ENCODE data around the gene TMPRSS9.

Gene TMPRSS9

DNA sequence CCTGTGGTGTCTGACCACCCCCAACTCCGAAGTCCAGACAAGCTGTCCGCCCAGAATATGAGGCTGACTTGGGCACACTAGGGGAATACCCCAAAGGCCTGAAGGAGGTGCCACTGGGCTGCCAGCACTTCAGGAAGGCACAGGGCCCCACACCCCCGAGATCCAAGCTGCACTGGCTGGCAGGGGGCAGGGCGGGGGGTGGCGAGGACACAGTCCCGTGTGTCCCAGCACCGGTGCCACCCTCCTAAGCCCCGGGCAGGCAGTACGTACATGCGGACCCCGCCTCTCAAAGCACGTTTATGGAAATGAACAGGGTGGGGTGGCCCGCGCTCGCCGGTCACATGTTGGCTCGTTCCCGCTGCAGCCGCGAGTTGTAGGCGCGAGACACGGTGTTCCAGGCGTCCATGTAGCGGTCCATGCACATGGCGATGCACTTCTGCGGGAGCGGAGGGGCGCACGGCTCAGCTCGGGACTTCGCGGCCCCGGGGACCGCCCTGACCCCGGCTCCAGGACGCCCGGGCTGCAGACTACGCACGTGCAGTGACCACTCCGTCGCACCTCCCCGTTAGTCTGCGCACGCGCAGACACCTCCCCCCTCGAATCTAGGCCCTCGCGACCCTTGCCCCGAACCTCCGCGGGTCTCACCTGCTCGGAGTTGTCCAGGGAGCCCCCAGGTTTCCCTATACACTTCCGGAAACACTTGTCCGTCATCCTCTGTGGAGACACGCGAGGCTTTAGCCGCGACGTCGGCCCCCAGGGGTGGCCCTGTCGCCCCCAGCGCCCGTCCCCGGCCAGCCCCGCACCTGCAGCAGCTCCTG, 66.8 kb downstream of the TMPRSS9 start:
- Histone ChIP-seq H3K4me1 (ENCODE audit: control insufficient read depth in 1 of 2, insufficient read depth in 2 of 2, low read length in 2 of 2) (peaks cover 7 to 28% of the 10 kb centered on the region in 2 donors), H3K27me3 (ENCODE audit: control insufficient read depth in 1 of 2, insufficient read depth in 2 of 2, low read length in 2 of 2) (no peaks in the 10 kb centered on the region), H3K27ac (ENCODE audit: low read depth, low read length) (peak overlapping the region; percentile 85), H3K4me3 (ENCODE audit: low read depth in 1 of 2, low read length in 2 of 2) (peak overlapping the region; percentile 93 to 96), H3K36me3 (ENCODE audit: control insufficient read depth in 1 of 2, insufficient read depth in 2 of 2, low read length in 2 of 2) (peaks cover 5 to 12% of the 10 kb centered on the region in 2 donors), H3K9ac (ENCODE audit: low read depth in 1 of 2, low read length in 2 of 2) (peak overlapping the region; percentile 58 to 85), H3K9me3 (ENCODE audit: control insufficient read depth in 1 of 2, low read length in 2 of 2) (no peaks in the 10 kb centered on the region)

DNA sequence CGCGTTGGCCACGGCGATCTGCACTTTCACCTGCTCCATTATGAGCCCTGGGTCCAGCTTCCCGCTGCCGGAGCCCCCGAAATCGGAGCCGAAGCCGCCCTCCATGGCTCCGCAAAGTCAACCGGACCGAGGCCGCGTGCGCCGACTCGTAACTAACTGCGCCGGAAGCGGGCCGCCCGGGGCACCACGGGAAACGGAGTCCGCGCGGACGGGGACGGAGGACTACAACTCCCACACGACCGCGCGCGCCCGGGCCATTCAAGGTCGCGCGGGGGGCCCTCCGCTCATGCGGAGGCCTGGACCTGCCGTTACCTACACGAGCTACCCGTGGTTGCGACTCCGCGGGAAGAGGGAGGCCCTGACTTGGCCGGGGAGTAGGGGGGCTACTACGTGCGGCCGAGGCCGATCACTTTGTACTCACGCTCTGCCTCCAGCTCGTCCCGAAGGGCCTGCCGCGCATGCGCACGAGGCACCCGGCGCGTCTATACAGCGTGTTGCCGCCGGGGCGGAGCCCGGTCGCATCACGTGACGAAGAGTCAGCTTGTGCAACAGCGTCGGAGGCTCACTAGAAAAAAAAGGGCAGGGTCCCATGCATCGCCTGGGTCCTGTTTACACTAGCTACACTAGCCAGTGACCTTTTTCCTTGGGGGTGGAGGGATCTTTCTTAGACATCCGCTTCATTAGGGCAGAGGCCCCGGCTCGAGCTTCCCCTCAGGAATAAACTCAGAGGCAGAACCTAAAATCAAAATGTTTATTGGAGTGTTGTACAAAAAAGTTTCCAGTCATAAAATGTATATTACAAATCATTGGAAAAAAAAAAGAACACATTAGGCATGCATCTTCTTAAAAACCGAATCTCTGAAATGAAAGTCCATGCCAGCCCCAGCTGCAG, 67.6 kb downstream of the TMPRSS9 start, which contains the start of gene TIMM13:
Gene TIMM13 (minus strand): TSS at position 158 of the 892 bp plus-strand sequence. CDS start 53 bp downstream, at position 105.
- H3K4me1 ChIP-seq (ENCODE audit: control insufficient read depth in 1 of 2, insufficient read depth in 2 of 2, low read length in 2 of 2): peaks cover 7 to 28% of the 10 kb centered on the region in 2 donors

DNA sequence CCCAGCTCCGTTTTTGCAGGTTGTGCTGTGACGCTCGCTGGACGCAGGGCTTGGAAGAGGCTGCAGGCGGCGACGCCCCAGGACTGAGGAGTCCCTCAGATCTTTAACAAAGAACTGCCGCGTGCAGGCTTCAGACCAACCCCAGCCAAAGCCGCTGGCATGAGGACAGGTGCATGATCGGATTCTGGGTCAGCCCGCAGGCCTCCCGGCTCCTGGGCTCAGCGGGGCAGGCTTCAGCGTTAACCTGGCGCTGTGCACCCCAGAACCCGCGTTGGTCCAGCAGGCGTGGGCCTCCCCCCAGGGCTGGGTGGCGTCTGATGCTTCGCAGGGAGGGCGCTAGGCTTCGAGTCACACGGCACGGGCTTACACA, 68.2 kb downstream of the TMPRSS9 start:
- Histone ChIP-seq H3K4me3 (ENCODE audit: low read depth in 1 of 2, low read length in 2 of 2) (peak overlapping the region; percentile 93 to 96), H3K27ac (ENCODE audit: low read depth, low read length) (peak overlapping the region; percentile 85), H3K27me3 (ENCODE audit: control insufficient read depth in 1 of 2, insufficient read depth in 2 of 2, low read length in 2 of 2) (no peaks in the 10 kb centered on the region), H3K9ac (ENCODE audit: low read depth in 1 of 2, low read length in 2 of 2) (peak overlapping the region; percentile 58 to 85), H3K36me3 (ENCODE audit: control insufficient read depth in 1 of 2, insufficient read depth in 2 of 2, low read length in 2 of 2) (peaks cover 5 to 16% of the 10 kb centered on the region in 2 donors), H3K4me1 (ENCODE audit: control insufficient read depth in 1 of 2, insufficient read depth in 2 of 2, low read length in 2 of 2) (peaks cover 7 to 28% of the 10 kb centered on the region in 2 donors), H3K9me3 (ENCODE audit: control insufficient read depth in 1 of 2, low read length in 2 of 2) (no peaks in the 10 kb centered on the region)

More for the DNA sequence above, 67.6 kb downstream of the TMPRSS9 start, which contains the start of gene TIMM13:
- no peaks in the 10 kb centered on the region for H3K27me3 ChIP-seq (ENCODE audit: control insufficient read depth in 1 of 2, insufficient read depth in 2 of 2, low read length in 2 of 2)
- H3K27ac ChIP-seq (ENCODE audit: low read depth, low read length): peak within 1 kb of the TSS; percentile 85
- peaks cover 5 to 16% of the 10 kb centered on the region in 2 donors for H3K36me3 ChIP-seq (ENCODE audit: control insufficient read depth in 1 of 2, insufficient read depth in 2 of 2, low read length in 2 of 2)
- H3K4me3 ChIP-seq (ENCODE audit: low read depth in 1 of 2, low read length in 2 of 2): peak within 1 kb of the TSS; percentile 93 to 96
- H3K9me3 ChIP-seq (ENCODE audit: control insufficient read depth in 1 of 2, low read length in 2 of 2): no peaks in the 10 kb centered on the region
- H3K9ac ChIP-seq (ENCODE audit: low read depth in 1 of 2, low read length in 2 of 2): peak within 1 kb of the TSS; percentile 58 to 85

DNA sequence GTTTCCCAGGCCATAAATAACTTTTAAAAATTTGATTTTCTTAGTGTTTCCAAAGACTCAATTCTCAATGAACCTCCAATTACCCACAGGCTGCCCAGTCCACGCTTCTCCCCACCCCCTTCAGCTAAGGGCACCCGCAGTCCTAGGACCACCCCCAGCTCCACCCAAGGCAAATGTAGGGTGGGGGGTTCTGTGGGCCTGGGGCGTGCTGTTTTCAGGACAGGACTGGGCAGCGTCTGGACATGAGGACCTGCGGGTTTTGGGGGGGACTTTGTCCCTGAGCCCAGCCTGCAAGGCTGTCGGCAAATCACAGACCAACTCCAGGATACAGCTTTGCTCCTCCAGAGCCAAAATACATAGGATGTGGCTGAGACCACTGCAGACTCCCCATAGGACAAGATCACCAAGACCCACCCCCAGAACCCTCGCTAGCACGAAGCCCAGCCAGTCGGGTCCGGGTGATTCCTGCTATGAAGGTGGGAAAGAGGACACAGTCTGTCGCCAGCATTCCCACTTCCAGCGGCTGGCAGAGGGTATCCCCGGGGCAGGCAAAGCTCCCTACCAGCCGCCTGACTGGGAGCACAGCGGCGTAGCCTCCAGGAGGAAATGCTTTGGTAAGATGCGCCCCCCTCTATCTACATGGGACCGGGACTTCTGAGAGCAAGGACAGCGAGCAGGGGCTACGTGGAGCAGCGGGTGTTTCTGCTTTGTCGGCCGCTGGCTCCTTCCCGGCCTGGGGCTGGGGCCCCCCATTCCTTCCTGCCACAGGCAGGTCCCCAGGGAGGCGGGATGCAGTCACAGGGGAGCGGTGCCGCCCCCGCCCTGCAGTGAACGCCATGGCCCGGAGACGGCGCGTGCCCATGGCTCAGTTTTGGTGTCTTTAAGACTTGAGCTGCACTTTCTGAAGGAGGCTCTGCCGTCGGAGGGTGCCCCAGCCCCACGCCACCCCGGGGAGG, 69.0 kb downstream of the TMPRSS9 start:
- H3K9me3 ChIP-seq (ENCODE audit: control insufficient read depth in 1 of 2, low read length in 2 of 2): no peaks in the 10 kb centered on the region
- H3K27ac ChIP-seq (ENCODE audit: low read depth, low read length): no peak overlapping the region
- H3K27me3 ChIP-seq (ENCODE audit: control insufficient read depth in 1 of 2, insufficient read depth in 2 of 2, low read length in 2 of 2): no peaks in the 10 kb centered on the region
- H3K36me3 ChIP-seq (ENCODE audit: control insufficient read depth in 1 of 2, insufficient read depth in 2 of 2, low read length in 2 of 2): peaks cover 0 to 21% of the 10 kb centered on the region in 2 donors
- peak overlapping the region; percentile 58 to 85 for H3K9ac ChIP-seq (ENCODE audit: low read depth in 1 of 2, low read length in 2 of 2)
- peaks cover 7 to 28% of the 10 kb centered on the region in 2 donors for H3K4me1 ChIP-seq (ENCODE audit: control insufficient read depth in 1 of 2, insufficient read depth in 2 of 2, low read length in 2 of 2)
- H3K4me3 ChIP-seq (ENCODE audit: low read depth in 1 of 2, low read length in 2 of 2): peak overlapping the region; percentile 93 to 96

DNA sequence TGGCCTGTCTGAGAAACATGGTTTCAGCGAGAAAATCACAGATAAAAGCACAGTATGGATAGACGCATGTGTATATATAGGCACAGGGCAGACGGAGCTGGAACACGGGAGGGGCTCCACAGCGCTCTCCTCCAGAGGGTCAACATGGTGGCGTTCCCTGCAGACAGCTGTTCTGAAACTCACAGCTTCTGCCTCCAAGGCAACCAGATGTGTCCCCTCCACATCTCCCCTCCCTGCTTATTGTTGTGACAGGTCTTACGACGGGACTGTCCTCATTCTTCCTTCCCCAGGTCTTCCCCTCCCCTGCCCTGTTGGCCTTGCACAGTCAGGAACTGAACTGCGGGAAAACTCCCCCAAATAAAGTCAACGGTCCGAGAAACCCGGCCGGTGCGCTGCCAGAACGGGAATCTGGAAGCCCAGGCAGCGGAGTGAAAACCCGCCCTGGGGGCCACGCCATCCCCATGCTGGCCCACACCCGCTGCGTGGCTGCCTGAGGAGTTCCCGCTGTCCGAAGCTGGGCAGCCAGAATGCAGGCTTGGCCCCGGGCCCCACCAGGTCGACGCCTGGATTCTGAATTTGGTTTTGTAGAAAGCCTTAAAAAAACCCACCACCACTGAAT, 70.0 kb downstream of the TMPRSS9 start:
- H3K27ac ChIP-seq (ENCODE audit: low read depth, low read length): no peak overlapping the region

DNA sequence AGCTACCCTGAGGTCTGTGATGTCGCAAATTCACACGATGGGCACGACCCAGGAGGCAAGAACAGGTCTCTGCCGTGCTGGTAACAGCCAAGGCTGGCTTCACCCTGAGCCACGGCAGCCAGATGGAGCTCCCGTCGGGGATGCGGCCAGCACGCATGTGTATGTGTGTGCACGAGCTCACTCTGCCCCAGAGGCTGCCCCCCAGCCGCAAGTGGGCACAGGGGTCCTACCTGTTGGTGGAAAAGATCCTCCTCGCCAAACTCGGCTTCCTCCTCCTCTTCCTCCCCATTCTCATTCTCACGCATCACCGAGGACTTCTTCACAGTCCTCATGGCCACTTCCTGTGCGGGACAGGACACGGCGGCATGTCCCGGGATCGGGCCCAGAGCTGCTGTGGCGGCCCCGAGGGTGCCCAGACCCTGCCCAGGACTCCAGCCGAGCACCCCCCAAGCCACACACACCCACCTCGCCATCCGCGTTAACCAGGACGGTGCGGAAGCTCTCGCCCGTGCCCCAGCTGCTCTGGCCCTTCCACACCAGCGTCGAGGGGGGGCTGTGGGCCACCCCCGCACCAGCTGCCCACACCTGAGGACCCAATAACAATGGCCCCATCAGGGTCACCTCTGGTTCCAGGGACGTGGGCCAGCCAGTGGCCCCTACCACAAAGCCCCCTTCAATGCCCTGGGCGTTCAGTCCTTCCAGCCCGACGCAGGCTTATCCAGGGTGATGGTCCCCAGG, 71.4 kb downstream of the TMPRSS9 start:
- no peak overlapping the region for H3K4me3 ChIP-seq (ENCODE audit: low read depth in 1 of 2, low read length in 2 of 2)
- H3K9me3 ChIP-seq (ENCODE audit: control insufficient read depth in 1 of 2, low read length in 2 of 2): no peaks in the 10 kb centered on the region
- H3K36me3 ChIP-seq (ENCODE audit: control insufficient read depth in 1 of 2, insufficient read depth in 2 of 2, low read length in 2 of 2): peaks cover 0 to 32% of the 10 kb centered on the region in 2 donors
- H3K4me1 ChIP-seq (ENCODE audit: control insufficient read depth in 1 of 2, insufficient read depth in 2 of 2, low read length in 2 of 2): peaks cover 2 to 19% of the 10 kb centered on the region in 2 donors
- H3K27ac ChIP-seq (ENCODE audit: low read depth, low read length): no peak overlapping the region
- no peak overlapping the region for H3K9ac ChIP-seq (ENCODE audit: low read depth in 1 of 2, low read length in 2 of 2)
- no peaks in the 10 kb centered on the region for H3K27me3 ChIP-seq (ENCODE audit: control insufficient read depth in 1 of 2, insufficient read depth in 2 of 2, low read length in 2 of 2)

More for the DNA sequence above, 70.0 kb downstream of the TMPRSS9 start:
- Histone ChIP-seq H3K36me3 (ENCODE audit: control insufficient read depth in 1 of 2, insufficient read depth in 2 of 2, low read length in 2 of 2) (peaks cover 0 to 29% of the 10 kb centered on the region in 2 donors), H3K4me3 (ENCODE audit: low read depth in 1 of 2, low read length in 2 of 2) (no peak overlapping the region), H3K9ac (ENCODE audit: low read depth in 1 of 2, low read length in 2 of 2) (no peak overlapping the region), H3K27me3 (ENCODE audit: control insufficient read depth in 1 of 2, insufficient read depth in 2 of 2, low read length in 2 of 2) (no peaks in the 10 kb centered on the region), H3K9me3 (ENCODE audit: control insufficient read depth in 1 of 2, low read length in 2 of 2) (no peaks in the 10 kb centered on the region), H3K4me1 (ENCODE audit: control insufficient read depth in 1 of 2, insufficient read depth in 2 of 2, low read length in 2 of 2) (peaks cover 7 to 28% of the 10 kb centered on the region in 2 donors)

DNA sequence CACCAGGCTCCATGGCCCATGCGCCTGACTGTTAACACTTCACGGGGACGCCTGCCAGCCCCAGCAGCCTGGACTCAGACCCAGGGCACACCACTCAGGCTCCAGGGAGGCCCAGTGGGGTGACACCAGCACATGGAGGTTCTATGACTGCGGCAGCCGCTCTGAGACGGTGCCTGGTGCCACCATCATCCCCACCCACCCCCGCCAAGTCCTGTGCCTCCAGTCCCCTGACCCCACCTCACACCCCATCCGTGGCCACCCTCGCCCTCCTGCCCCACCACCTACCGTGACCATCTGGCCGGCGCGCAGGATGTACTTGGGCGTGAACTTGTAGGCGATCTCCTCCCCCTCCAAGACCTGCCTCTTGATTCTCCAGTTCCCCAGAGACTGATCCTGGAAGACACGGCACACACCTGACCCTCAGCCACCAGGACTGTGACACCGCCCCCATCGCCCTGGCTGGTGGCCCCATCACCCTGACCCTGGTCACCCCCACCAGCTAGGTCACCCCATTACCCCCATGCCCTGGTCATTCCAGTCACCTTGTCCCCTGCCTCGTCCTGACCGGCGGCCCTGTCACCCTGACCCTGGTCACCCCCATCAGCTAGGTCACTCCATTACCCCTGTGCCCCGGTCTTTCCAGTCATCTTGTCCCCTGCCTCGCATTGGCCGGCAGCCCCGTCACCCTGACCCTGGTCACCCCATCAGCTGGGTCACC, 72.2 kb downstream of the TMPRSS9 start:
- Histone ChIP-seq H3K9me3 (ENCODE audit: control insufficient read depth in 1 of 2, low read length in 2 of 2) (no peaks in the 10 kb centered on the region), H3K27ac (ENCODE audit: low read depth, low read length) (no peak overlapping the region), H3K4me1 (ENCODE audit: control insufficient read depth in 1 of 2, insufficient read depth in 2 of 2, low read length in 2 of 2) (peaks cover 0 to 11% of the 10 kb centered on the region in 2 donors), H3K36me3 (ENCODE audit: control insufficient read depth in 1 of 2, insufficient read depth in 2 of 2, low read length in 2 of 2) (peaks cover 0 to 35% of the 10 kb centered on the region in 2 donors), H3K4me3 (ENCODE audit: low read depth in 1 of 2, low read length in 2 of 2) (no peak overlapping the region), H3K9ac (ENCODE audit: low read depth in 1 of 2, low read length in 2 of 2) (no peak overlapping the region), H3K27me3 (ENCODE audit: control insufficient read depth in 1 of 2, insufficient read depth in 2 of 2, low read length in 2 of 2) (no peaks in the 10 kb centered on the region)

DNA sequence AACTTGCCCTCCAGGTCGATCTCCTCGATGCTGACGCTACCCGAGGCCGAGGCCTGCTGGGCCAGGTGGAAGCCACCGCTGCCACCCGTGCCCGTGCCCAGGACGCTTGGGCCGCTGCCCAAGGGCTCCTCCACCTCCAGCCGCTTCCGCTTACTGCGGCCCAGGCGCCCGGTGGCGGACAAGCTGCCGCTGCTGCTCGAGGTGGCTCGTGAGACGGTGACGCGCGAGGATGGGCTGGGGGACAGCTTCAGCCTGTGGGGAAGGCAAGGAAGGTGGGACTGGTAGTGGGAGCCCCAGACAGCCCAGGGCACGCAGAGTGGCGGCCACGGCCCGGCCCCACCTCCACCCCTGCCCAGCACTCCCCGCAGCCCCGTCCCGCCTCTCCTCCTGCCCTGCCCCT, 73.8 kb downstream of the TMPRSS9 start:
- H3K9me3 ChIP-seq (ENCODE audit: control insufficient read depth in 1 of 2, low read length in 2 of 2): no peaks in the 10 kb centered on the region
- H3K4me1 ChIP-seq (ENCODE audit: control insufficient read depth in 1 of 2, insufficient read depth in 2 of 2, low read length in 2 of 2): peaks cover 0 to 3% of the 10 kb centered on the region in 2 donors
- H3K27me3 ChIP-seq (ENCODE audit: control insufficient read depth in 1 of 2, insufficient read depth in 2 of 2, low read length in 2 of 2): no peaks in the 10 kb centered on the region
- no peak overlapping the region for H3K4me3 ChIP-seq (ENCODE audit: low read depth in 1 of 2, low read length in 2 of 2)
- no peak overlapping the region for H3K9ac ChIP-seq (ENCODE audit: low read depth in 1 of 2, low read length in 2 of 2)
- H3K27ac ChIP-seq (ENCODE audit: low read depth, low read length): no peak overlapping the region
- H3K36me3 ChIP-seq (ENCODE audit: control insufficient read depth in 1 of 2, insufficient read depth in 2 of 2, low read length in 2 of 2): peaks cover 0 to 50% of the 10 kb centered on the region in 2 donors
